ENCODE data around the gene XXYLT1.

- TF ChIP-seq CTCF (conservative IDR thresholded peaks at IDR 0.05; ENCODE audit: low read depth, low read length) (no peak), EZH2 (IDR thresholded peaks at IDR 0.05; ENCODE audit: borderline replicate concordance, low read depth, low read length, poor library complexity, severe bottlenecking) (no peak)
Observed at GRCh38 chr3:195251336-195252065, 19.5 kb downstream of the XXYLT1 start.
